GM18867 (cell line): ENCODE data around the gene PROP1.
"Not testable (repeated sequence)": the region's sequence is repeated elsewhere in the genome, so short reads cannot be mapped to it uniquely, and the experiment has no call there.

ENCODE experiments used
- ATAC-seq: cut with Tn5 transposase; IDR thresholded peaks from one replicate; pipeline ENCODE4 v1.9.1; 2021; ENCODE audit warnings: mild to moderate bottlenecking, moderate library complexity; ENCODE audit not compliant: unreplicated experiment

Gene PROP1

GRCh38 chr5:177995691-177996595, at the start of gene PROP1:
Gene PROP1 (minus strand): TSS chr5:177996242. CDS start chr5:177995933, 309 bp downstream.
- no peak for ATAC-seq

GRCh38 chr5:178019379-178020030, 23.5 kb upstream of the PROP1 start:
- ATAC-seq: not testable (repeated sequence)

GRCh38 chr5:178012758-178013157, 16.7 kb upstream of the PROP1 start:
- not testable (repeated sequence) for ATAC-seq

GRCh38 chr5:178011816-178012554, 15.9 kb upstream of the PROP1 start:
- not testable (repeated sequence) for ATAC-seq

GRCh38 chr5:178007272-178007671, 11.2 kb upstream of the PROP1 start:
- not testable (repeated sequence) for ATAC-seq

- not testable (repeated sequence) for ATAC-seq
These were observed 10.6 kb upstream of the PROP1 start for GRCh38 chr5:178006536-178007231.

GRCh38 chr5:178006181-178006535, 10.1 kb upstream of the PROP1 start:
- not testable (repeated sequence) for ATAC-seq

- ATAC-seq: no peak
These were observed 1.8 kb upstream of the PROP1 start for GRCh38 chr5:177997846-177998245.

GRCh38 chr5:177997319-177997670, 1.3 kb upstream of the PROP1 start:
- no peak for ATAC-seq

- no peak for ATAC-seq
These were observed 747 bp upstream of the PROP1 start for GRCh38 chr5:177996660-177997318.

- ATAC-seq: no peak
These were observed 1.4 kb downstream of the PROP1 start for GRCh38 chr5:177994561-177995190.

- no peak for ATAC-seq
These were observed 2.0 kb downstream of the PROP1 start for GRCh38 chr5:177994063-177994462.

GRCh38 chr5:177992466-177992865, 3.6 kb downstream of the PROP1 start:
- no peak for ATAC-seq

GRCh38 chr5:177988989-177989625, 6.9 kb downstream of the PROP1 start:
- ATAC-seq: no peak

GRCh38 chr5:177987326-177987725, 8.7 kb downstream of the PROP1 start:
- no peak for ATAC-seq

GRCh38 chr5:177985430-177986040, 10.5 kb downstream of the PROP1 start:
- ATAC-seq: no peak

GRCh38 chr5:177984584-177985206, 11.3 kb downstream of the PROP1 start:
- no peak for ATAC-seq

- ATAC-seq: no peak
These were observed 12.1 kb downstream of the PROP1 start for GRCh38 chr5:177983763-177984583.
